ENCODE results near the gene PITRM1.

DNA sequence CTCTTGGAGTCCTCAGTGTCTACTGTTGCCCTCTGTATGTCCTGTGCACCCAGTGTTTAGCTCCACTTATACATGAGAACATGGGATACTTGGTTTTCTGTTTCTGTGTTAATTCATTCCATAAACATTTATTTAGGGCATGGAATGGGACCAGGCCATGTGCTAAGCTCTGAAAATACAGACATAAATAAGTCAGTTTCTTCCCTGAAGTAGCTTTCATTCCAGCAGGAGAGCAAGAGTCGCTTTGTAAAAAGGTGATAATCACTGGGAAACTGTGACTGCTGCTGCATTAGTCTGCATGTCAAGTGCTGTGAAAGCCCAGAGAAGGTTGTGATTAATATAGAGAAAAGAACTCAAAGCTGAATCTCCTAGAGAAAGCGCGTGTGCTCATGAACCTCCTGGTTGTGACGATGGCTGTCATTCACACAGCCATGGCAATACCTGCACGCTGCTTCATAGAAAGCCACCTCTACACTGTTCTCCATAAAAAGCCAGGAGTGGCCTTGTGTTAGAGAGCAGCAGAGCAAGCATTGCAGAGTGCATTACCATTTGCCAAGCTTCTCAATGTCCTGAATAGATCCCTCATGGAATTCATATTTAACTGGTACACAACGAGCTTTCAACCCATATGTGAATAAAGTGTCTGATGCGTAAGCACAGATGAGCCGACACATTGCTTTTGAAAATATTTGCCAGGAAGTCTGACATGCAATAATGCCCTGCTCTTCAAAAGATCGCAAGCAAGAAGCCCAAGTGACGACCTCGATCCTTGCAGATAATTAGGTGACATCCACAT is 30.6 kb upstream of the PITRM1 start:
- TF ChIP-seq, protein P1, sequence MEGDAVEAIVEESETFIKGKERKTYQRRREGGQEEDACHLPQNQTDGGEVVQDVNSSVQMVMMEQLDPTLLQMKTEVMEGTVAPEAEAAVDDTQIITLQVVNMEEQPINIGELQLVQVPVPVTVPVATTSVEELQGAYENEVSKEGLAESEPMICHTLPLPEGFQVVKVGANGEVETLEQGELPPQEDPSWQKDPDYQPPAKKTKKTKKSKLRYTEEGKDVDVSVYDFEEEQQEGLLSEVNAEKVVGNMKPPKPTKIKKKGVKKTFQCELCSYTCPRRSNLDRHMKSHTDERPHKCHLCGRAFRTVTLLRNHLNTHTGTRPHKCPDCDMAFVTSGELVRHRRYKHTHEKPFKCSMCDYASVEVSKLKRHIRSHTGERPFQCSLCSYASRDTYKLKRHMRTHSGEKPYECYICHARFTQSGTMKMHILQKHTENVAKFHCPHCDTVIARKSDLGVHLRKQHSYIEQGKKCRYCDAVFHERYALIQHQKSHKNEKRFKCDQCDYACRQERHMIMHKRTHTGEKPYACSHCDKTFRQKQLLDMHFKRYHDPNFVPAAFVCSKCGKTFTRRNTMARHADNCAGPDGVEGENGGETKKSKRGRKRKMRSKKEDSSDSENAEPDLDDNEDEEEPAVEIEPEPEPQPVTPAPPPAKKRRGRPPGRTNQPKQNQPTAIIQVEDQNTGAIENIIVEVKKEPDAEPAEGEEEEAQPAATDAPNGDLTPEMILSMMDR (IDR thresholded peaks at IDR 0.05), result no peak
- TF ChIP-seq POLR2AphosphoS5 (IDR thresholded peaks at IDR 0.05) (no peak), POLR2A (IDR thresholded peaks at IDR 0.05) (no peak)

Data from upper lobe of left lung (tissue), 4 donors.